Mesothelial cell of epicardium (in vitro differentiated cells): Measurements from ENCODE around the gene SEC14L6. TPM values are rescaled to one million over a fixed set of nuclear protein-coding genes. Genes with fewer than 3 reads are reported as not detected.

Experiments
- DNase-seq, 2 experiments: peaks; one replicate each; pipeline ENCODE4 v3.0.0; 2021; ENCODE audit warnings: low spot score in 2 of 2; ENCODE audit not compliant: unreplicated experiment in 2 of 2
- H3K27ac Mint-ChIP-seq: 2 replicates; pipeline ENCODE4 v1.8.0; 2021; ENCODE audit warnings: mixed read lengths
- H3K27me3 Mint-ChIP-seq: 2 replicates; pipeline ENCODE4 v1.8.0; 2021; ENCODE audit warnings: low read depth, mixed read lengths
- H3K36me3 Mint-ChIP-seq: 2 replicates; pipeline ENCODE4 v1.8.0; 2021; ENCODE audit warnings: mixed read lengths
- H3K4me1 Mint-ChIP-seq: 2 replicates; pipeline ENCODE4 v1.8.0; 2021; ENCODE audit warnings: mixed read lengths
- H3K4me3 Mint-ChIP-seq: 2 replicates; pipeline ENCODE4 v1.8.0; 2021; ENCODE audit warnings: mild to moderate bottlenecking, moderate library complexity, mixed read lengths
- H3K9me3 Mint-ChIP-seq: 2 replicates; pipeline ENCODE4 v1.8.0; 2021; ENCODE audit warnings: mixed read lengths
- CTCF ChIP-seq: fragments of 200-600 bp; sonication (generic); IDR thresholded peaks from one replicate; pipeline ENCODE4 v1.5.0; 2021; ENCODE audit warnings: antibody characterized with exemption; ENCODE audit not compliant: unreplicated experiment
- total RNA-seq: library from RNA; stranded (reverse); gene quantifications from 3 replicates; pipeline ENCODE4 v1.2.1, GENCODE V29; 2021

Gene SEC14L6
- total RNA-seq, 1 donor from 2014 or later: 2.1 TPM

DNA sequence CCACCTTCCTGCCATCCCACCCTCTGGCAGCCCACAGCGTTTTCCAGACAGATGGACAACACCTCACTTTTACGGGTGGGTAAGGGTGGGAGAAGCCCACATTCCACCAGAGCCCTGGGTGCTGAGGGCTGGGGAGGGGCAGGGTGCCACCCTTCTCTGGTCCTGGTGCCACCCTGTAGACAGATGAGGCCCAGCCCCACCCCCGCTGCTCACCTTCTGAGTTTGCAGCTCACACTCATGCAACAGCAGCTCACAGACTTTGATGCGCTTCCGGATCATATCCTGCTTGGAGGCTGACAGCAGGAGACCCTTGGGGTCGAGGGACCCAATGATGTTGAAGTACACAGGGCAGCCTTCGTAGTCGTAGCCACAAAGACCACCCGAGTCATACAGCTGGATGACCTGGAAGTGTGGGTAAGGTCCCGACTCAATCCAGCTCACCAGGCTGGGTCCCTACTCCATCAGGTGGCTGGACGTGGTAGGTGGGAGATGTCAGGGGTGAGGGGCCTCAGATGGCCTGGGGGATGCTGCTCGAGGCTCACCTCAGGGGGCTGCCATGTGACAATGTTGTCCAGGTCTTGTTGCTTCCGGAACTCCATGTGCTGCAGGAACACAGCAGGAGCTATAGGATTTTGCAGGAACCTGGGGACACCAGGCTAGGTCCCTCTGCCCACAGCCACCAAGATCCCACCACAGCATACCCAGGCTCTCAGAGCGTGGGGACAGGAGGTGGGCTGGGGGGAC, 51.3 kb downstream of the SEC14L6 start:
- no peak overlapping the region for H3K4me3 Mint-ChIP-seq
- no peak for DNase-seq
- no peak overlapping the region for H3K27ac Mint-ChIP-seq
- H3K9me3 Mint-ChIP-seq: no peaks in the 10 kb centered on the region
- peaks cover 45% of the 10 kb centered on the region for H3K27me3 Mint-ChIP-seq
- no peak for TF ChIP-seq CTCF
- no peaks in the 10 kb centered on the region for H3K4me1 Mint-ChIP-seq
- H3K36me3 Mint-ChIP-seq: no peaks in the 10 kb centered on the region

- Mint-ChIP-seq H3K4me1 (no peaks in the 10 kb centered on the region), H3K4me3 (no peak overlapping the region), H3K36me3 (no peaks in the 10 kb centered on the region), H3K9me3 (no peaks in the 10 kb centered on the region), H3K27me3 (peaks cover 40% of the 10 kb centered on the region), H3K27ac (no peak overlapping the region)
- no peak for TF ChIP-seq CTCF
- no peak for DNase-seq
These were observed 54.4 kb downstream of the SEC14L6 start for GRCh38 chr22:30492144-30492543.

GRCh38 chr22:30491381-30491780, 55.2 kb downstream of the SEC14L6 start:
- Mint-ChIP-seq H3K36me3 (no peaks in the 10 kb centered on the region), H3K9me3 (no peaks in the 10 kb centered on the region), H3K4me1 (no peaks in the 10 kb centered on the region), H3K27ac (no peak overlapping the region), H3K4me3 (no peak overlapping the region), H3K27me3 (peaks cover 40% of the 10 kb centered on the region)
- no peak for DNase-seq
- no peak for TF ChIP-seq CTCF

- Mint-ChIP-seq H3K27me3 (peaks cover 37% of the 10 kb centered on the region), H3K27ac (no peak overlapping the region), H3K4me1 (no peaks in the 10 kb centered on the region), H3K36me3 (no peaks in the 10 kb centered on the region), H3K4me3 (no peak overlapping the region), H3K9me3 (no peaks in the 10 kb centered on the region)
- no peak for TF ChIP-seq CTCF
- no peak for DNase-seq
These were observed 56.1 kb downstream of the SEC14L6 start for GRCh38 chr22:30490399-30490798.

DNA sequence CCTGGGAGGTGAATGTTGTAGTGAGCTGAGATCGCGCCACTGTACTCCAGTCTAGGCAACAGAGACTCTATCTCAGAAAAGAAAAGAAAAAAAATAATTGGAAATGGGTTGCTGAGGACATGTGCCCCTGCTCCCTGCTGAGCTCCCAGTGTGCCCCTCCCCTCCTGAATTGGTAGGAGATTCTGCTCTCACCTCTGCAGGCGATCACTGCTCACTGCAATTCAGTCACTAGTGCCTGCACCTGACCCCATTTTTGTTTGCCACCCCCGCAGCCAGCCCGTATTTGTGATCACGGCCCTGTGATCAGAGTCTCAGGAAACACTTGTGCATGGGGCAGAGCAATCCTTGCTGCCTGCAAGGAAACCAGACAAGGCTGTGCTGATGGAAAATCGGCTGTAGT, 58.4 kb downstream of the SEC14L6 start:
- H3K27ac Mint-ChIP-seq: no peak overlapping the region
- no peak for TF ChIP-seq CTCF
- no peak for DNase-seq
- H3K4me1 Mint-ChIP-seq: peaks cover 2% of the 10 kb centered on the region
- no peak overlapping the region for H3K4me3 Mint-ChIP-seq
- H3K9me3 Mint-ChIP-seq: no peaks in the 10 kb centered on the region
- H3K27me3 Mint-ChIP-seq: peaks cover 25% of the 10 kb centered on the region
- no peaks in the 10 kb centered on the region for H3K36me3 Mint-ChIP-seq
